CD4-positive, alpha-beta T cell (primary cell): Measurements from ENCODE around the gene CCL1. TPM values are rescaled to one million over a fixed set of nuclear protein-coding genes. Genes with fewer than 3 reads are reported as not detected.

Experiments
- ATAC-seq: fragments of 200-7000 bp; cut with Tn5 transposase; one replicate; pipeline ENCODE4 v1.10.0; 2022; ENCODE audit warnings: mild to moderate bottlenecking; ENCODE audit not compliant: poor library complexity
- CTCF ChIA-PET: fragments of 350-600 bp; sonication (Branson Sonifier 250); formaldehyde crosslinking; loops from one replicate; lab custom pipeline; 2021; ENCODE audit warnings: antibody characterized with exemption, inconsistent platforms; lab: Charles Lee
- POLR2A ChIA-PET: fragments of 350-600 bp; sonication (Branson Sonifier 250); formaldehyde crosslinking; loops from one replicate; lab custom pipeline; 2021; ENCODE audit warnings: antibody characterized with exemption, inconsistent platforms; lab: Charles Lee
- DNase-seq, 14 experiments: peaks; one replicate each; pipeline ENCODE4 v3.0.0-alpha.2; 2013 to 2020; ENCODE audit warnings: mixed read lengths in 2 of 14
- H3K27ac ChIP-seq, 2 donors: one replicate each; pipeline versions ENCODE4 v1.5.1 to v1.7.0; 2013; ENCODE audit warnings: low read length in 2 of 2, low read depth in 1 of 2, mild to moderate bottlenecking in 1 of 2
- H3K27me3 ChIP-seq, 2 experiments: 1 replicate in 1 of 2; 2 replicates in 1 of 2; pipeline versions ENCODE4 v1.6.1 to v1.7.0; 2013; ENCODE audit warnings: low read length in 2 of 2, control low read depth in 1 of 2, mild to moderate bottlenecking in 1 of 2, moderate library complexity in 1 of 2; ENCODE audit not compliant: insufficient read depth in 2 of 2, control insufficient read depth in 1 of 2
- H3K36me3 ChIP-seq: one replicate; pipeline ENCODE4 v1.6.1; 2013; ENCODE audit warnings: low read length, control low read depth; ENCODE audit not compliant: insufficient read depth
- H3K4me1 ChIP-seq: one replicate; pipeline ENCODE4 v1.6.1; 2013; ENCODE audit warnings: low read length, control low read depth; ENCODE audit not compliant: insufficient read depth
- H3K4me3 ChIP-seq: one replicate; pipeline ENCODE4 v1.5.1; 2013; ENCODE audit warnings: mild to moderate bottlenecking, low read length, moderate library complexity
- H3K9me3 ChIP-seq, 2 experiments: 1 replicate in 1 of 2; 2 replicates in 1 of 2; pipeline versions ENCODE4 v1.6.1 to v1.7.0; 2013; ENCODE audit warnings: low read length in 2 of 2, mild to moderate bottlenecking in 2 of 2, control low read depth in 1 of 2, moderate library complexity in 1 of 2; ENCODE audit not compliant: control insufficient read depth in 1 of 2, insufficient read depth in 1 of 2
- H3K27ac Mint-ChIP-seq: one replicate; pipeline ENCODE4 v1.8.0; 2020; ENCODE audit warnings: mixed read lengths
- H3K27me3 Mint-ChIP-seq: one replicate; pipeline ENCODE4 v1.8.0; 2021; ENCODE audit warnings: mixed read lengths
- H3K36me3 Mint-ChIP-seq: one replicate; pipeline ENCODE4 v1.8.0; 2021; ENCODE audit warnings: low read depth, mixed read lengths
- H3K4me1 Mint-ChIP-seq: one replicate; pipeline ENCODE4 v1.8.0; 2021; ENCODE audit warnings: low read depth, mixed read lengths
- H3K4me3 Mint-ChIP-seq: one replicate; pipeline ENCODE4 v1.8.0; 2020; ENCODE audit warnings: mild to moderate bottlenecking, mixed read lengths
- H3K9me3 Mint-ChIP-seq: one replicate; pipeline ENCODE4 v1.8.0; 2020; ENCODE audit warnings: mixed read lengths
- intact Hi-C, 2 experiments: fragments of 100-400 bp; cut with DNase I in 1 of 2; cut with micrococcal nuclease in 1 of 2; formaldehyde crosslinking; loops; one replicate each; pipeline versions ENCODE4 v1.15.1 to v1.9.0; 2023 to 2025; cut with DNase I, micrococcal nuclease
- total RNA-seq, 174 experiments: library from RNA in 2 of 174; stranded (reverse) in 2 of 174; gene quantifications; one replicate each; pipeline ENCODE4 v1.2.3 and lab custom pipeline; 2021 to 2026
- TF ChIP-seq, protein P1 (sequence below): fragments of 200-600 bp; IDR thresholded peaks from one replicate; pipeline ENCODE4 v1.8.0; 2022; ENCODE audit warnings: antibody characterized with exemption, mild to moderate bottlenecking

CCL1 gene
- total RNA-seq, 2 experiments from 2014 or later, result not detected

DNA sequence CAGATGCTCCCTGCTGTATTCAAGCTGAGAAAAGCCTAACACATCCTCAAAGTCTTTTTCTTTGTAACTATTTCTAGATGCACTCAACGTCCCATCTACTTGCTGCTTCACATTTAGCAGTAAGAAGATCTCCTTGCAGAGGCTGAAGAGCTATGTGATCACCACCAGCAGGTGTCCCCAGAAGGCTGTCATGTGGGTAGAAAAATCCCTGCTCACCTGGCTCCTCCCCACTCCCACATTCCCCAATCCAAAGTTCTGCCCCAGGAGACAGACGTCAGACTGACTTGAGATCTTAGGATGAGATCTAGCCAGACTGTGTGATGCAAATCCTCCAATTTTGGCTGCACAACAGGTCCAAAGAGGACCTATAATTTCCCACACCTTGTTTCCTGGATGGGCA is 5.6 kb downstream of the CCL1 start:
- Mint-ChIP-seq H3K36me3 (no peaks in the 10 kb centered on the region), H3K4me1 (no peaks in the 10 kb centered on the region), H3K27ac (no peak overlapping the region), H3K27me3 (peaks cover 10% of the 10 kb centered on the region), H3K4me3 (no peak overlapping the region), H3K9me3 (peaks cover 2% of the 10 kb centered on the region)
- ChIA-PET POLR2A (no interaction called here), CTCF (no interaction called here)
- Histone ChIP-seq H3K36me3 (no peaks in the 10 kb centered on the region), H3K9me3 (no peaks in the 10 kb centered on the region), H3K4me3 (no peak overlapping the region), H3K27ac (no peak overlapping the region), H3K27me3 (peaks cover 0 to 3% of the 10 kb centered on the region in 2 experiments), H3K4me1 (no peaks in the 10 kb centered on the region)
- ATAC-seq, result no peak
- intact Hi-C loops, result no loop called here
- TF ChIP-seq, protein P1, sequence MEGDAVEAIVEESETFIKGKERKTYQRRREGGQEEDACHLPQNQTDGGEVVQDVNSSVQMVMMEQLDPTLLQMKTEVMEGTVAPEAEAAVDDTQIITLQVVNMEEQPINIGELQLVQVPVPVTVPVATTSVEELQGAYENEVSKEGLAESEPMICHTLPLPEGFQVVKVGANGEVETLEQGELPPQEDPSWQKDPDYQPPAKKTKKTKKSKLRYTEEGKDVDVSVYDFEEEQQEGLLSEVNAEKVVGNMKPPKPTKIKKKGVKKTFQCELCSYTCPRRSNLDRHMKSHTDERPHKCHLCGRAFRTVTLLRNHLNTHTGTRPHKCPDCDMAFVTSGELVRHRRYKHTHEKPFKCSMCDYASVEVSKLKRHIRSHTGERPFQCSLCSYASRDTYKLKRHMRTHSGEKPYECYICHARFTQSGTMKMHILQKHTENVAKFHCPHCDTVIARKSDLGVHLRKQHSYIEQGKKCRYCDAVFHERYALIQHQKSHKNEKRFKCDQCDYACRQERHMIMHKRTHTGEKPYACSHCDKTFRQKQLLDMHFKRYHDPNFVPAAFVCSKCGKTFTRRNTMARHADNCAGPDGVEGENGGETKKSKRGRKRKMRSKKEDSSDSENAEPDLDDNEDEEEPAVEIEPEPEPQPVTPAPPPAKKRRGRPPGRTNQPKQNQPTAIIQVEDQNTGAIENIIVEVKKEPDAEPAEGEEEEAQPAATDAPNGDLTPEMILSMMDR, result no peak
- no peak for DNase-seq

- Mint-ChIP-seq H3K9me3 (peaks cover 2% of the 10 kb centered on the region), H3K27ac (no peak within 1 kb of the TSS)
Observed at GRCh38 chr17:34356194-34356593, 6.8 kb downstream of the CCL1 start, which contains the start of gene CCL13. TSS of gene CCL13 (plus strand) at chr17:34356480. CDS start at chr17:34356527, 47 bp downstream.

DNA sequence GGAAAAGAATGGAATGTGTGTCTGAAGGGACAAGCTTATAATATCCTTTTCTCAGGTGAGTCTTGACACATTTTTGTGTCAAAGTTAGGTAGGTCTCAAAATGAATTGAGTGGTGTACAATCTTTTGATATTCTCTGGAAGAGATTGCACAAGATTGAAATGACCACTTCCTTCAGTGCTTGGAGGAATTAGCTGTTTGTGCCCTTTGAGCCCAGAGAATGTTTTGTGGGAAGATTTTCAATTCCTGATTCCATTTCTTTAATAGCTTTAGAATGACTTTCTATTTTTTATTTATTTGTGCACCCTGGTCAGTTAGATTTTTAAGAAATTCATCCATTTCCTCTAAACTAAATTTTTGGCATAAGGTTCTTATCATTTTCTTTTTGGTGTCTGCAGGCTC is 8.4 kb downstream of the CCL1 start:
- TF ChIP-seq, protein P1, result no peak
- peaks cover 2% of the 10 kb centered on the region for H3K9me3 Mint-ChIP-seq
- Histone ChIP-seq H3K27ac (no peak overlapping the region), H3K4me3 (no peak overlapping the region), H3K27me3 (peaks cover 0 to 3% of the 10 kb centered on the region in 2 experiments), H3K36me3 (no peaks in the 10 kb centered on the region), H3K9me3 (no peaks in the 10 kb centered on the region), H3K4me1 (no peaks in the 10 kb centered on the region)
- ATAC-seq, result no peak
- intact Hi-C loops, result no loop called here
- no peaks in the 10 kb centered on the region for H3K36me3 Mint-ChIP-seq
- H3K27ac Mint-ChIP-seq, result no peak overlapping the region
- H3K4me3 Mint-ChIP-seq, result no peak overlapping the region
- H3K27me3 Mint-ChIP-seq, result peaks cover 8% of the 10 kb centered on the region
- POLR2A ChIA-PET, result no interaction called here
- no peaks in the 10 kb centered on the region for H3K4me1 Mint-ChIP-seq
- CTCF ChIA-PET, result no interaction called here
- no peak for DNase-seq

More at GRCh38 chr17:34356194-34356593, 6.8 kb downstream of the CCL1 start, which contains the start of gene CCL13:
- no peaks in the 10 kb centered on the region for H3K9me3 ChIP-seq
- DNase-seq, result no peak
- Mint-ChIP-seq H3K27me3 (peaks cover 7% of the 10 kb centered on the region), H3K4me1 (no peaks in the 10 kb centered on the region), H3K36me3 (no peaks in the 10 kb centered on the region), H3K4me3 (no peak within 1 kb of the TSS)
- TF ChIP-seq, protein P1, result no peak
- H3K27me3 ChIP-seq, result peaks cover 0 to 3% of the 10 kb centered on the region in 2 experiments
- H3K27ac ChIP-seq, result no peak within 1 kb of the TSS
- no peak for ATAC-seq
- H3K36me3 ChIP-seq, result no peaks in the 10 kb centered on the region
- CTCF ChIA-PET, result interaction anchor here (1.1 kb wide), 1 partner anchor 30 kb away, joined by 3 read pairs; no protein-coding TSS in a partner anchor
- intact Hi-C loops, result no loop called here
- no peaks in the 10 kb centered on the region for H3K4me1 ChIP-seq
- POLR2A ChIA-PET, result no interaction called here
- H3K4me3 ChIP-seq, result no peak within 1 kb of the TSS
